Activated naive CD4-positive, alpha-beta T cell treated with anti-CD3 and anti-CD28 coated beads for 36 hours (primary cell): Measurements from ENCODE around the gene KMT2C. TPM values are rescaled to one million over a fixed set of nuclear protein-coding genes. Genes with fewer than 3 reads are reported as not detected.

ENCODE experiments used
- CTCF ChIA-PET: fragments of 350-600 bp; sonication (Branson Sonifier 250); formaldehyde crosslinking; loops from one replicate; lab custom pipeline; 2021; ENCODE audit warnings: antibody characterized with exemption; lab: Charles Lee
- DNase-seq: peaks from one replicate; pipeline ENCODE4 v3.0.0-alpha.2; 2020
- H3K27ac Mint-ChIP-seq: one replicate; pipeline ENCODE4 v1.8.0; 2021; ENCODE audit warnings: mild to moderate bottlenecking, mixed read lengths
- H3K27me3 Mint-ChIP-seq: one replicate; pipeline ENCODE4 v1.8.0; 2021; ENCODE audit warnings: low read depth, mixed read lengths
- H3K36me3 Mint-ChIP-seq: one replicate; pipeline ENCODE4 v1.8.0; 2021; ENCODE audit warnings: low read depth, mixed read lengths
- H3K4me1 Mint-ChIP-seq: one replicate; pipeline ENCODE4 v1.8.0; 2021; ENCODE audit warnings: low read depth, mixed read lengths
- H3K4me3 Mint-ChIP-seq: one replicate; pipeline ENCODE4 v1.8.0; 2021; ENCODE audit warnings: mild to moderate bottlenecking, moderate library complexity, mixed read lengths
- H3K9me3 Mint-ChIP-seq: one replicate; pipeline ENCODE4 v1.8.0; 2021; ENCODE audit warnings: mixed read lengths
- intact Hi-C: fragments of 100-400 bp; cut with micrococcal nuclease; formaldehyde crosslinking; loops from one replicate; pipeline ENCODE4 v1.15.1; 2023
- total RNA-seq, 2 experiments: library from RNA; stranded (reverse); gene quantifications; one replicate each; pipeline ENCODE4 v1.2.3, GENCODE V29; 2021

KMT2C gene
- total RNA-seq, 2 experiments from 2014 or later, result 33.8 to 36.1 TPM

DNA sequence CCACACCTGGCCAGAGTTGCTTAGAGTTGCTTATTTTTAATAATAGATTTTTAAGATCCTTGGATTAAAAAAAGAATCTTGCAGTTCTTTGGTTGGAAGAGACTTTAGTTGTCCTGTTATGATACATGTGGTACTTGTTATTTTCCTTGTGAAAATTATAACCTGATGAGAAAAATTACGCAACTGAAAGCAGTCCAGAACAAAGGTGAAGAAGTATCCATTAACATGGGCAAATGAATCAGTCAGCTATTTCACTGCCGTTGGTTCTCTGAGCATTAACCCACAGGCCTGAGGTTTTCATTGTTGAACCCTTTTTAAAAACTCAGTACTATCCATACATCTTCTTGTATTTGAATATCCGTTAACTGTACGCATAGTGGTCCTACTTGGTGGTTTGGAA, 342.1 kb downstream of the KMT2C start:
- Mint-ChIP-seq H3K27ac (no peak overlapping the region), H3K27me3 (no peaks in the 10 kb centered on the region), H3K36me3 (peaks cover 13% of the 10 kb centered on the region), H3K4me3 (no peak overlapping the region), H3K4me1 (no peaks in the 10 kb centered on the region), H3K9me3 (peaks cover 9% of the 10 kb centered on the region)
- CTCF ChIA-PET, result interaction anchor here (0.6 kb wide), 1 partner anchor 632 kb away, joined by 3 read pairs; no protein-coding TSS in a partner anchor
- DNase-seq, result no peak
- intact Hi-C loops, result no loop called here

DNA sequence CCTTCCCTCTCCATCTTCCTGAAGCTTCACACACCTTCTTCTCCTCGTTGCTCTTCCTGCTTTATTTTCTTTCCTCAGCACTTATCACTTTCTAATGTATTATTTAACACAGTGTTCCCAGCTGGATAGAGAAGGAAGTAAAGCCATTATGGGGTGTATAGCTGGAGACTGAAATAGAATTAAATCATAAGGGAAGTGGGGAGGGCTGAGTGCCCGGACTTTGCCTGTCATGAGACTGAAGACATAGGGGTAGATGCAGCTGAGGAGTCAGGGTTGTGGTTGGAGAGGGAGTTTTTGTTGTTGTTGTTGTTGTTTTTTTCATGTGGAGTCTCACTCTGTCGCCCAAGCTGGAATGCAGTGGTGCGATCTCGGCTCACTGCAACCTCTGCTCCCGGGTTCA, 345.1 kb downstream of the KMT2C start:
- intact Hi-C loops, result no loop called here
- no peaks in the 10 kb centered on the region for H3K4me1 Mint-ChIP-seq
- H3K27ac Mint-ChIP-seq, result no peak overlapping the region
- no peak overlapping the region for H3K4me3 Mint-ChIP-seq
- peaks cover 15% of the 10 kb centered on the region for H3K9me3 Mint-ChIP-seq
- CTCF ChIA-PET, result interaction anchor here (0.8 kb wide), 1 partner anchor 14 kb away, joined by 3 read pairs; no protein-coding TSS in a partner anchor
- H3K36me3 Mint-ChIP-seq, result peaks cover 18% of the 10 kb centered on the region
- H3K27me3 Mint-ChIP-seq, result no peaks in the 10 kb centered on the region
- no peak for DNase-seq

DNA sequence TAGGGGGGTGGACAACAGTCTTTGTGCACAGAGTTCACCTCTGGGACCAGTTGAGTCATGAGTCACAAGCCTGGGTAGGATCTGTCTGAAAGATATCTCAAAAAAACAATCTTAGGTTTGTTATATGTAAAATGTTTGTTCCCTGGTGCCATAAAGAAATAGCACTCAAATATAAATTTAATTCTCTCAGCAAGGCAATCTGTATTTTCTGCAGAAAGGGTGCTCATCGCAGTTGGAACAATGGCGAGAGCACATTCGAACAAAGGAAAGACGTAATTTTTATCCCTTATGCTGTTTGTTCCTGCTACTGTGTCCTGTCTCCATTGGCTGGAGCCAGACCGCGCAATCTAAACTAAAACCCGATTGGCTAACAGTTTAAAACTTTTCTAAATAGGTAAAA, 346.6 kb downstream of the KMT2C start:
- H3K27me3 Mint-ChIP-seq, result no peaks in the 10 kb centered on the region
- intact Hi-C loops, result no loop called here
- H3K9me3 Mint-ChIP-seq, result peaks cover 15% of the 10 kb centered on the region
- CTCF ChIA-PET, result no interaction called here
- peaks cover 16% of the 10 kb centered on the region for H3K36me3 Mint-ChIP-seq
- H3K27ac Mint-ChIP-seq, result no peak overlapping the region
- H3K4me1 Mint-ChIP-seq, result no peaks in the 10 kb centered on the region
- no peak overlapping the region for H3K4me3 Mint-ChIP-seq
- DNase-seq, result no peak

DNA sequence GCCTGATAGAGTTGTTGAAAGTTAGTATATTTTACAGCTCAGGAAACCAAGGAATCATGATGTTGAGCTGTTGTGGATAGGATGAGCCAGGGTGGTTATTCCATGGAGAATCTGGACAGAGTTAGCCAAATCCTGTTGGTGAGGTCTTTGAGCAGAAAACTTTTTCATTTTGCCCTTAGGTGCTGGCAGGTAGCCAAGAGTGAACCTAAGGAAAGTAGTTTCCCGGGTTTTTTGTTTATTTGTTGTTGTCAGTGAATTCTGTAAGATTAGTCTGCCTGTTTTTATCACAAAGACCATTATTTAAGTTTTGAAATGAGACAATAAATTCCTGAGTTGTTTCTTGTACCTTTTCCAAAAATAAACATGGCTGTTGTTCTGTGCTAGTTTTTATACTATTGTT, 349.3 kb downstream of the KMT2C start:
- CTCF ChIA-PET, result no interaction called here
- H3K4me1 Mint-ChIP-seq, result no peaks in the 10 kb centered on the region

GRCh38 chr7:152085131-152085530, 350.7 kb downstream of the KMT2C start:
- H3K4me1 Mint-ChIP-seq, result no peaks in the 10 kb centered on the region

More for the DNA sequence above, 349.3 kb downstream of the KMT2C start:
- intact Hi-C loops, result no loop called here
- H3K9me3 Mint-ChIP-seq, result peaks cover 15% of the 10 kb centered on the region
- peaks cover 19% of the 10 kb centered on the region for H3K36me3 Mint-ChIP-seq
- DNase-seq, result no peak
- H3K4me3 Mint-ChIP-seq, result no peak overlapping the region
- H3K27me3 Mint-ChIP-seq, result no peaks in the 10 kb centered on the region
- H3K27ac Mint-ChIP-seq, result no peak overlapping the region

More at GRCh38 chr7:152085131-152085530, 350.7 kb downstream of the KMT2C start:
- no peak overlapping the region for H3K4me3 Mint-ChIP-seq
- CTCF ChIA-PET, result no interaction called here
- intact Hi-C loops, result no loop called here
- H3K9me3 Mint-ChIP-seq, result peaks cover 15% of the 10 kb centered on the region
- H3K27ac Mint-ChIP-seq, result no peak overlapping the region
- peaks cover 19% of the 10 kb centered on the region for H3K36me3 Mint-ChIP-seq
- no peak for DNase-seq
- H3K27me3 Mint-ChIP-seq, result no peaks in the 10 kb centered on the region

Other genes with a start within 250 kb of the KMT2C start
- 10 to 100 TPM; 10.3 to 10.8 TPM for gene XRCC2, start 240.1 kb upstream of the KMT2C start, total RNA-seq